LHCN-M2 (cell line): ENCODE data around the gene CHRDL1. TPM values are rescaled to one million over a fixed set of nuclear protein-coding genes. Genes with fewer than 3 reads are reported as not detected.
"Not testable (repeated sequence)": the region's sequence is repeated elsewhere in the genome, so short reads cannot be mapped to it uniquely, and the experiment has no call there.

Experiments used
- DNase-seq: peaks from one replicate; pipeline ENCODE4 v3.0.0-alpha.2; 2012; ENCODE audit warnings: low read depth
- polyA plus RNA-seq: library from polyadenylated mRNA; unstranded; fragments of >200 nt; gene quantifications from one replicate; pipeline ENCODE4 v1.2.1, GENCODE V29; 2012; ENCODE audit warnings: missing spikeins
- total RNA-seq: library from RNA; depleted of rRNA; stranded (reverse); fragments of >200 nt; gene quantifications from 2 replicates; pipeline ENCODE4 v1.2.3, GENCODE V29; 2014; rRNA removed

The CHRDL1 gene
- not detected in 2 replicates for total RNA-seq
- polyA plus RNA-seq: not detected

- DNase-seq: no peak
Observed at GRCh38 chrX:110795645-110796406, at the start of gene CHRDL1. Gene CHRDL1, minus strand, starts transcription at chrX:110795817. Its CDS starts 3,636 bp downstream, at chrX:110792181.

- DNase-seq: no peak
Observed at GRCh38 chrX:110836982-110837381, 41.4 kb upstream of the CHRDL1 start.

- no peak for DNase-seq
Observed at GRCh38 chrX:110836451-110836850, 40.8 kb upstream of the CHRDL1 start.

- DNase-seq: no peak
Observed at GRCh38 chrX:110836001-110836400, 40.4 kb upstream of the CHRDL1 start.

GRCh38 chrX:110825972-110826371 is 30.4 kb upstream of the CHRDL1 start:
- DNase-seq: no peak

- DNase-seq: not testable (repeated sequence)
Observed at GRCh38 chrX:110816543-110816942, 20.9 kb upstream of the CHRDL1 start.

GRCh38 chrX:110806145-110806544 is 10.5 kb upstream of the CHRDL1 start:
- DNase-seq: no peak

GRCh38 chrX:110805303-110805702 is 9.7 kb upstream of the CHRDL1 start:
- DNase-seq: no peak

GRCh38 chrX:110804446-110804845 is 8.8 kb upstream of the CHRDL1 start:
- DNase-seq: no peak

GRCh38 chrX:110803506-110803905 is 7.9 kb upstream of the CHRDL1 start:
- no peak for DNase-seq

- DNase-seq: no peak
Observed at GRCh38 chrX:110796407-110796697, 735 bp upstream of the CHRDL1 start.

GRCh38 chrX:110794601-110795000 is 1.0 kb downstream of the CHRDL1 start:
- DNase-seq: no peak

GRCh38 chrX:110791071-110791470 is 4.5 kb downstream of the CHRDL1 start:
- no peak for DNase-seq

GRCh38 chrX:110786486-110786885 is 9.1 kb downstream of the CHRDL1 start:
- no peak for DNase-seq

- DNase-seq: no peak
Observed at GRCh38 chrX:110759785-110760184, 35.8 kb downstream of the CHRDL1 start.

GRCh38 chrX:110758781-110759422 is 36.7 kb downstream of the CHRDL1 start:
- DNase-seq: no peak

GRCh38 chrX:110755611-110756010 is 40.0 kb downstream of the CHRDL1 start:
- DNase-seq: no peak

- DNase-seq: no peak
Observed at GRCh38 chrX:110755061-110755460, 40.6 kb downstream of the CHRDL1 start.

- DNase-seq: no peak
Observed at GRCh38 chrX:110750526-110751189, 45.0 kb downstream of the CHRDL1 start.

- no peak for DNase-seq
Observed at GRCh38 chrX:110748256-110748806, 47.3 kb downstream of the CHRDL1 start.

GRCh38 chrX:110746014-110746413 is 49.6 kb downstream of the CHRDL1 start:
- no peak for DNase-seq

- no peak for DNase-seq
Observed at GRCh38 chrX:110745288-110745687, 50.3 kb downstream of the CHRDL1 start.
